ENCODE measurements around the gene CSMD2.
"Not testable (repeated sequence)": the region's sequence is repeated elsewhere in the genome, so short reads cannot be mapped to it uniquely, and the experiment has no call there.

The CSMD2 gene

DNA sequence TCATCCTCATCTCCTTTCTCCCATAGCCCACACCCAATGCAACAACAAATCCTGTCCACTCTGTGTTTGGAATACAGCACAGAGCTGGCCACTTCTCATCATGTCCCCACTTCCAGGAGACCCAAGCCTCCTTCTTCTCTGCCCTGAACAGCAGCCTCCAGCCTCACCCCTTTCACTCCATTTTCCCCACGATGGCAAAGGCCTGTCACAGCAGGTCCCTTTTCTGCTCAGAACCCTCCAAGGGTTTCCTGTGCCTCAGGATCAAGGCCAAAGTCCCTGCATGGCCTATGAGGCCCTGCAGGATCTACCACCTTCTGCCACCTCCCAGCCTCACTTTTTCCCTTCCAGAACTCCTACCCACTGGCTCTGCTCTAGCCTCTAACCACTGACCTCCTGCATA is 78.5 kb downstream of the CSMD2 start:
- TF ChIP-seq SUZ12 (IDR thresholded peaks at IDR 0.05; ENCODE audit: extremely low read depth, insufficient read depth, insufficient read length) (no peak), YY1 (IDR thresholded peaks at IDR 0.05; ENCODE audit: insufficient read depth, insufficient read length) (no peak), ZNF274 (IDR thresholded peaks at IDR 0.05; ENCODE audit: low read depth, low read length) (no peak)
- Histone ChIP-seq H3K9me3 (ENCODE audit: insufficient read depth, low read length) (peaks cover 42% of the 10 kb centered on the region; the same call in 1 of the 2 replicates), H3K4me1 (ENCODE audit: insufficient read depth, insufficient read length) (no peaks in the 10 kb centered on the region), H3K36me3 (ENCODE audit: insufficient read depth, insufficient read length, low read length) (peaks cover 7% of the 10 kb centered on the region), H3K4me3 (ENCODE audit: insufficient read length, low read depth) (no peak overlapping the region), H3K27me3 (ENCODE audit: insufficient read depth, insufficient read length) (peaks cover 35% of the 10 kb centered on the region), H3K9ac (ENCODE audit: insufficient read length, low read depth) (no peak overlapping the region)
- no peak for DNase-seq (ENCODE audit: low read depth, low spot score)

DNA sequence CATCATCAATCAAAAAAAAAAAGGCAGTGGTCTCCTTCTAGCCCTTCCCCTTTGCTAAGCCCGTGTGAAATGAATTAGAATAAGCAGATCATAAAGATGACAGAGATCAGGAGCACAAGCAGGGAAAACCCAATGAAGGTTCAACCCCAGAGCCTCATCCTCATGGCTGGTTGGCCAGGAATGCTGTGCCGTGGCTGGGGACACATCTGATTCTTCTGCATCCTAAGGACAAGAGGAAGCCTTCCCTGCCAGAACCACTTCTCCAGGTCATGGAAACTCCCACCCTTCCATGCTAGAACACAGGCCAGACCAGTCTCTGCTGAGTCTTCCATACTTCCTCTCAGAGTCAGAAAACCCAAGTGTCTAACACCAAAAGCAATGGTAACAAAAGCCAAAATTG is 81.1 kb downstream of the CSMD2 start:
- H3K27me3 ChIP-seq (ENCODE audit: insufficient read depth, insufficient read length), result peaks cover 12% of the 10 kb centered on the region
- TF ChIP-seq SUZ12 (IDR thresholded peaks at IDR 0.05; ENCODE audit: extremely low read depth, insufficient read depth, insufficient read length) (no peak), ZNF274 (IDR thresholded peaks at IDR 0.05; ENCODE audit: low read depth, low read length) (no peak), YY1 (IDR thresholded peaks at IDR 0.05; ENCODE audit: insufficient read depth, insufficient read length) (no peak)
- H3K36me3 ChIP-seq (ENCODE audit: insufficient read depth, insufficient read length, low read length), result peaks cover 4% of the 10 kb centered on the region
- peaks cover 42% of the 10 kb centered on the region for H3K9me3 ChIP-seq (ENCODE audit: insufficient read depth, low read length)
- H3K4me3 ChIP-seq (ENCODE audit: insufficient read length, low read depth), result no peak overlapping the region
- no peak overlapping the region for H3K9ac ChIP-seq (ENCODE audit: insufficient read length, low read depth)
- no peaks in the 10 kb centered on the region for H3K4me1 ChIP-seq (ENCODE audit: insufficient read depth, insufficient read length)
- no peak for DNase-seq (ENCODE audit: low read depth, low spot score)

DNA sequence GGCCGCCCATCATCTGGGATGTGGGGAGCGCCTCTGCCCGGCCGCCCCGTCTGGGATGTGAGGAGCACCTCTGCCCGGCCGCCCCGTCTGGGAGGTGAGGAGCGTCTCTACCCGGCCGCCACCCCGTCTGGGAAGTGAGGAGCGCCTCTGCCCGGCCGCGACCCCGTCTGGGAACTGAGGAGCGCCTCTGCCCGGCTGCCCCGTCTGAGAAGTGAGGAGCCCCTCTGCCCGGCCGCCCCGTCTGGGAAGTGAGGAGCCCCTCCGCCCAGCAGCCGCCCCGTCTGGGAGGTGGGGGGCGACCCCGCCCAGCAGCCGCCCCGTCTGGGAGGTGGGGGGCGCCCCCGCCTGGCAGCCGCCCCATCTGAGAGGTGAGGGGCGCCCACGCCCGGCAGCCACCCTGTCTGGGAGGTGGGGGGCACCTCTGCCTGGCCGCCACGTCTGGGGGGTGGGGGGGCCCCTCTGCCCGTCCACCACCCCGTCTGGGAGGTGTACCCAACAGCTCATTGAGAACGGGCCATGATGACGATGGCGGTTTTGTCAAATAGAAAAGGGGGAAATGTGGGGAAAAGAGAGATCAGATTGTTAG is 82.9 kb downstream of the CSMD2 start:
- DNase-seq (ENCODE audit: low read depth, low spot score); H3K4me1 ChIP-seq (ENCODE audit: insufficient read depth, insufficient read length); H3K9ac ChIP-seq (ENCODE audit: insufficient read length, low read depth); H3K36me3 ChIP-seq (ENCODE audit: insufficient read depth, insufficient read length, low read length); H3K27me3 ChIP-seq (ENCODE audit: insufficient read depth, insufficient read length); H3K4me3 ChIP-seq (ENCODE audit: insufficient read length, low read depth): not testable (repeated sequence)
- H3K9me3 ChIP-seq (ENCODE audit: insufficient read depth, low read length), result peaks cover 40% of the 10 kb centered on the region

DNA sequence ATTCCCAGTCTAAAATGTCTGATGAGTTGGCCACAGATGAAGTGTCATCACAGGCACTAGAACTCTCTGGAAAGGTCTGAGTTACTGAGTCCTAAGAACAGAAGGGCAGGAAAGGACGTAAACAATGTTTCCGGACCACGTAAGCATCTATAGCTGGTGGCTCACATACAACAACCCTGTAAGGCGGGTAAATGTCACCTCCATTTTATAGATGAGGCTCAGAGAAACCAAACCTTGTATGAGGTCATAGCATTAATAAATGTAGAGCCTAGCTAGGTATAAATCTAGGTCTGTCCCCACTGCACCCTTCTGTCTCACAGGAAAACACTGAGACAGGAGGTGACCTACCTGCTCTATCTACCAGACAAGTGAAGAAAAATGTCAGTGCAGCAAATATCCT is 86.6 kb downstream of the CSMD2 start:
- Histone ChIP-seq H3K36me3 (ENCODE audit: insufficient read depth, insufficient read length, low read length) (no peaks in the 10 kb centered on the region), H3K4me3 (ENCODE audit: insufficient read length, low read depth) (no peak overlapping the region), H3K9me3 (ENCODE audit: insufficient read depth, low read length) (peaks cover 31% of the 10 kb centered on the region), H3K27me3 (ENCODE audit: insufficient read depth, insufficient read length) (no peaks in the 10 kb centered on the region), H3K4me1 (ENCODE audit: insufficient read depth, insufficient read length) (no peaks in the 10 kb centered on the region), H3K9ac (ENCODE audit: insufficient read length, low read depth) (no peak overlapping the region)
- TF ChIP-seq ZNF274 (IDR thresholded peaks at IDR 0.05; ENCODE audit: low read depth, low read length), result no peak
- no peak for TF ChIP-seq YY1 (IDR thresholded peaks at IDR 0.05; ENCODE audit: insufficient read depth, insufficient read length)
- no peak for TF ChIP-seq SUZ12 (IDR thresholded peaks at IDR 0.05; ENCODE audit: extremely low read depth, insufficient read depth, insufficient read length)
- DNase-seq (ENCODE audit: low read depth, low spot score), result no peak

DNA sequence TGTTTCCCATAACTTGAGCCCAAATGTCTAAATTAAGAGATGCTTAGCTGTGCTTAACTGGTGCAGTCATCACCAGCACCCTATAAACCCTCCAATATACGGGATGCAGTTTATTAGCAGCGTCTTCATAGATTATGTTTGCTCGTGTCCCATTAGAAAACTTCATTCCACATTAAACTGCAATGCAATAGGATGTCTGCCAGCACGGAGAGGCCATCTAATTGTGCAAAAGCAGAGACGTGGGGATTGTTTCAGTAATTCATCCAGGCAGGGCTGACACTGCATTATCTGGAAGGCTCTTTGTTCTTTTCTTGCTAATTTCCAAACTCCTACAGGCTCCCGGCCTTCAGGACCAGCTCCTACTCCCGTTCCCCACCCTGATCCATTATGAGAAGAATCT is 89.5 kb downstream of the CSMD2 start:
- DNase-seq (ENCODE audit: low read depth, low spot score), result no peak
- TF ChIP-seq SUZ12 (IDR thresholded peaks at IDR 0.05; ENCODE audit: extremely low read depth, insufficient read depth, insufficient read length) (no peak), ZNF274 (IDR thresholded peaks at IDR 0.05; ENCODE audit: low read depth, low read length) (no peak), YY1 (IDR thresholded peaks at IDR 0.05; ENCODE audit: insufficient read depth, insufficient read length) (no peak)

DNA sequence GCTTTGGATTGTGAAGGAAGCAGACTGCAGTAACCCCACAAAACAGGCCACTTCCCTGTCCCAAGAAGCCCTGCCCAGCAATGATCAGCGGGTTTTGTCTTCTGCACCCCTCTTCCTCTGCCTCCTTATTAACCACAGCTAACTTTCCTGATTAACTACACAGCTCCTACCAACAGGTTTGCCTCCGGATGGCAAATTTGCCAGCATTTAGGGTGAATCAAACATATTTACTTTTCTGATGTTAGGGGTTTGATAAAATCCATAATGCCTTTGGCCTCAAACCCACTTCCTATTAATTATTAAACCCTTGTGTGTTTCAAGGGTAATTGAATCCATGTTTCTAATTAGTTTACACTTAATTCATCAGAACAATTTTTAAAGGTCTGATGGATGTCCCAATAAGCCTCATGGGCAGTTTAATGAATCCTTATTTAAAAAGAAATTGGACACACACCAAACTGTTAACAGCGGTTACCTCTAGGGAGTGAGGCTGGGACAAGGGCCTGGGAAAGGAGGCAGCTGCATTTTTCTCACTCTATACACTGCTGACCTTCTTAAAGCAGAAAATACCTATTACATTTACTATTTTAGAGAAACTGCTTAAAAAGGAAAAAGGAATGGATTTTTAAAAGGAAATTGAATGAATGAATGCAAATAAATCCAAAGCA is 91.9 kb downstream of the CSMD2 start:
- peaks cover 2% of the 10 kb centered on the region for H3K4me1 ChIP-seq (ENCODE audit: insufficient read depth, insufficient read length)
- no peak overlapping the region for H3K9ac ChIP-seq (ENCODE audit: insufficient read length, low read depth)
- no peak overlapping the region for H3K4me3 ChIP-seq (ENCODE audit: insufficient read length, low read depth)
- no peak for TF ChIP-seq YY1 (IDR thresholded peaks at IDR 0.05; ENCODE audit: insufficient read depth, insufficient read length)
- no peak for TF ChIP-seq ZNF274 (IDR thresholded peaks at IDR 0.05; ENCODE audit: low read depth, low read length)
- no peak for TF ChIP-seq SUZ12 (IDR thresholded peaks at IDR 0.05; ENCODE audit: extremely low read depth, insufficient read depth, insufficient read length)
- H3K36me3 ChIP-seq (ENCODE audit: insufficient read depth, insufficient read length, low read length), result no peaks in the 10 kb centered on the region
- H3K9me3 ChIP-seq (ENCODE audit: insufficient read depth, low read length), result peaks cover 16% of the 10 kb centered on the region
- no peak for DNase-seq (ENCODE audit: low read depth, low spot score)
- H3K27me3 ChIP-seq (ENCODE audit: insufficient read depth, insufficient read length), result no peaks in the 10 kb centered on the region

More for the DNA sequence above, 89.5 kb downstream of the CSMD2 start:
- peaks cover 12% of the 10 kb centered on the region; the same call in 1 of the 2 replicates for H3K9me3 ChIP-seq (ENCODE audit: insufficient read depth, low read length)
- peaks cover 2% of the 10 kb centered on the region for H3K4me1 ChIP-seq (ENCODE audit: insufficient read depth, insufficient read length)
- H3K9ac ChIP-seq (ENCODE audit: insufficient read length, low read depth), result no peak overlapping the region
- no peak overlapping the region for H3K4me3 ChIP-seq (ENCODE audit: insufficient read length, low read depth)
- H3K27me3 ChIP-seq (ENCODE audit: insufficient read depth, insufficient read length), result no peaks in the 10 kb centered on the region
- no peaks in the 10 kb centered on the region for H3K36me3 ChIP-seq (ENCODE audit: insufficient read depth, insufficient read length, low read length)

DNA sequence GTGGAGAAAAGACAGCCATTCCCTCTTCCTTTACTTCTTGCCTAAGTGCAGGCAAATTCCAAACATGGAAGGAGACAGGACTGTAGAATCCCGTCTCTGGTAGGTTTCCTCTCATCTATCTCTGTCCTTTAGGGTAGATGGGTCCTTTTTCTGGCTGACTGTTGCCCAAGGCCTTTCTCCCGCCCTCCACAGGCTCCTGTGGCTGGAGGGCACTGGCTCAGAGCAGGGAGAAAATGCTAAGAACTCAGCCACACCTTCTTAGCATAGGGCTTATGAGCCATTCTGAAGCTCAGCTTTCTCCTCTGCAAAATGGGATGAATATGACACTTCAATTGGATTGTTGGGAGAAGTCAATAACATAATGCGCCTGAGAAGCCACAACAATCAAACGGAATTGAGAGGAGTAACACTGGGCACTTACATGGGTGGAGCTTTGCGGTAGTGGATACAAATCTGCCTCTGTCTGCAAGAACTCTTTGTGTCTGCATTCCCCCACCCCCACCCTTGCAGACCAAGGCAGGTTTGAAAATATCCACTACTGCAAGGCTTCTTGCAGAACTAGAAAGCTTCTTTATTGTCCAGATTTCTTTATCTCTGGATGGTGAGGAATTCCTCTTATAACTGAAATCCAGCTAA is 94.7 kb downstream of the CSMD2 start:
- H3K9ac ChIP-seq (ENCODE audit: insufficient read length, low read depth), result no peak overlapping the region
- peaks cover 2% of the 10 kb centered on the region for H3K4me1 ChIP-seq (ENCODE audit: insufficient read depth, insufficient read length)
- no peak for DNase-seq (ENCODE audit: low read depth, low spot score)
- H3K4me3 ChIP-seq (ENCODE audit: insufficient read length, low read depth), result no peak overlapping the region
- H3K36me3 ChIP-seq (ENCODE audit: insufficient read depth, insufficient read length, low read length), result no peaks in the 10 kb centered on the region
- peaks cover 30% of the 10 kb centered on the region for H3K9me3 ChIP-seq (ENCODE audit: insufficient read depth, low read length)
- TF ChIP-seq ZNF274 (IDR thresholded peaks at IDR 0.05; ENCODE audit: low read depth, low read length) (no peak), SUZ12 (IDR thresholded peaks at IDR 0.05; ENCODE audit: extremely low read depth, insufficient read depth, insufficient read length) (no peak), YY1 (IDR thresholded peaks at IDR 0.05; ENCODE audit: insufficient read depth, insufficient read length) (no peak)
- no peaks in the 10 kb centered on the region for H3K27me3 ChIP-seq (ENCODE audit: insufficient read depth, insufficient read length)

Data from NT2/D1 (cell line).